K562 (cell line): ENCODE results near the gene UCHL1. TPM values are rescaled to one million over a fixed set of nuclear protein-coding genes. Genes with fewer than 3 reads are reported as not detected.

Source experiments
- ATAC-seq: fragments of 200-7000 bp; cut with Tn5 transposase; 3 replicates; pipeline ENCODE4 v1.9.1; 2020; ENCODE audit warnings: moderate library complexity
- BruUV-seq: library from RNA; stranded (reverse); fragments of 400-500 nt; replicated peaks from 2 replicates; lab custom pipeline; 2021; lab: Mats Ljungman, UMichigan
- CTCF ChIA-PET: fragments of 300-600 bp; formaldehyde crosslinking; extraction: SDS; loops from one replicate; lab custom pipeline; 2021; ENCODE audit warnings: low intra/inter-chr PET ratio; lab: Yijun Ruan, JAX
- POLR2A ChIA-PET: fragments of 300-600, 350-650 bp; sonication (Branson Sonifier 250); formaldehyde crosslinking; extraction: SDS; loops from one replicate; lab custom pipeline; 2021; ENCODE audit warnings: antibody characterized with exemption, inconsistent platforms; lab: Yijun Ruan, JAX
- DNase-seq, 4 experiments: peaks; one replicate each; pipeline versions ENCODE4 v3.0.0 to v3.0.0-alpha.2; 2011 to 2018; ENCODE audit warnings: low spot score in 3 of 4, mixed read lengths in 3 of 4; ENCODE audit errors: extremely low read depth in 1 of 4
- FAIRE-seq: peaks from 2 replicates; lab custom pipeline; 2011; peaks lifted over from hg19 to GRCh38; lab: Jason Lieb, UNC
- H2AFZ ChIP-seq: 2 replicates; pipeline ENCODE4 v1.6.0; 2011; ENCODE audit warnings: low read depth, low read length, control low read depth, inconsistent platforms
- H3K27ac ChIP-seq: fragments of 200-600 bp; 3 replicates; pipeline ENCODE4 v1.8.0; 2011; ENCODE audit warnings: low read depth, mild to moderate bottlenecking, control low read depth, inconsistent platforms, low read length, moderate library complexity, mixed read lengths; ENCODE audit errors: extremely low read depth
- H3K27me3 ChIP-seq, 2 experiments: fragments of 300-600 bp in 1 of 2; 2 replicates in 1 of 2; 3 replicates in 1 of 2; pipeline versions ENCODE4 v1.6.0 to v1.8.0; 2011; ENCODE audit warnings: inconsistent platforms in 2 of 2, low read length in 2 of 2, mild to moderate bottlenecking in 1 of 2, mixed read lengths in 1 of 2, moderate library complexity in 1 of 2; ENCODE audit not compliant: control insufficient read depth in 2 of 2, insufficient read depth in 2 of 2
- H3K36me3 ChIP-seq: fragments of 300-600 bp; 3 replicates; pipeline ENCODE4 v1.8.0; 2011; ENCODE audit warnings: mild to moderate bottlenecking, low read length, inconsistent platforms; ENCODE audit not compliant: control insufficient read depth, insufficient read depth
- H3K4me1 ChIP-seq, 2 experiments: fragments of 200-600 bp in 1 of 2; replicated peaks in 1 of 2; 2 replicates in 1 of 2; 3 replicates in 1 of 2; pipeline versions ENCODE4 v1.5.1 to v1.8.0; 2011; ENCODE audit warnings: inconsistent platforms in 2 of 2, low read length in 2 of 2, mild to moderate bottlenecking in 1 of 2, mixed read lengths in 1 of 2, moderate library complexity in 1 of 2; ENCODE audit not compliant: control insufficient read depth in 2 of 2, insufficient read depth in 2 of 2
- H3K4me2 ChIP-seq: 2 replicates; pipeline ENCODE4 v1.6.1; 2011; ENCODE audit warnings: low read length, control low read depth, inconsistent platforms, mixed read lengths; ENCODE audit not compliant: insufficient read depth
- H3K4me3 ChIP-seq: fragments of 200-600 bp; sonication (generic), shearing (Covaris generic); 2 replicates; pipeline ENCODE4 v1.5.1; 2016; ENCODE audit warnings: control low read depth, inconsistent platforms
- H3K79me2 ChIP-seq: fragments of 200-600 bp; 3 replicates; pipeline ENCODE4 v1.8.0; 2011; ENCODE audit warnings: low read length, inconsistent platforms; ENCODE audit not compliant: control insufficient read depth, insufficient read depth
- H3K9ac ChIP-seq, 2 experiments: 2 replicates each; pipeline versions ENCODE4 v1.6.0 to v1.6.1; 2011; ENCODE audit warnings: low read depth in 2 of 2, low read length in 2 of 2, control low read depth in 1 of 2, inconsistent platforms in 1 of 2, mild to moderate bottlenecking in 1 of 2, mixed read lengths in 1 of 2; ENCODE audit not compliant: insufficient read depth in 1 of 2
- H3K9me1 ChIP-seq: one replicate; pipeline ENCODE4 v1.6.0; 2011; ENCODE audit warnings: inconsistent platforms, mild to moderate bottlenecking, low read length, moderate library complexity; ENCODE audit not compliant: control insufficient read depth, insufficient read depth
- H3K9me3 ChIP-seq: replicated peaks from 2 replicates; pipeline ENCODE4 v1.5.1; 2011; ENCODE audit warnings: low read depth, low read length, inconsistent platforms; ENCODE audit not compliant: control insufficient read depth, insufficient read depth
- H4K20me1 ChIP-seq: replicated peaks from 2 replicates; pipeline ENCODE4 v1.6.1; 2011; ENCODE audit warnings: low read length, inconsistent platforms, mixed read lengths; ENCODE audit not compliant: control insufficient read depth, insufficient read depth
- CBX5 ChIP-seq: IDR thresholded peaks from 2 replicates; pipeline ENCODE4 v1.6.1; 2014; ENCODE audit warnings: low read depth, borderline replicate concordance
- DEAF1 ChIP-seq: fragments of 450-650 bp; formaldehyde crosslinking; IDR thresholded peaks from 2 replicates; pipeline ENCODE4 v1.4.0; 2020; ENCODE audit warnings: mild to moderate bottlenecking, moderate library complexity
- GTF3C2 ChIP-seq: IDR thresholded peaks from 3 replicates; pipeline ENCODE4 v1.6.1; 2011; ENCODE audit warnings: borderline replicate concordance, mild to moderate bottlenecking, moderate library complexity; ENCODE audit not compliant: insufficient read length; ENCODE audit errors: extremely low read depth
- MTA3 ChIP-seq: fragments of 450-650 bp; formaldehyde crosslinking; IDR thresholded peaks from 2 replicates; pipeline ENCODE4 v1.6.1; 2017; ENCODE audit warnings: mild to moderate bottlenecking, borderline replicate concordance
- POLR2A ChIP-seq: fragments of 450-650 bp; conservative IDR thresholded peaks from 2 replicates; pipeline ENCODE4 v1.6.1; 2016
- SPI1 ChIP-seq: IDR thresholded peaks from 2 replicates; pipeline ENCODE4 v1.6.1; 2011; ENCODE audit warnings: low read depth, low read length, control low read depth, borderline replicate concordance
- STAG1 ChIP-seq: sonication (generic); formaldehyde crosslinking; IDR thresholded peaks from 2 replicates; pipeline ENCODE4 v1.5.0; 2020; ENCODE audit warnings: missing genetic modification reagents, borderline replicate concordance
- TCF7L2 ChIP-seq: fragments of 150-350 bp; IDR thresholded peaks from 2 replicates; pipeline ENCODE4 v1.6.1; 2016; ENCODE audit warnings: low read depth, mild to moderate bottlenecking, low read length, moderate library complexity
- ZBTB26 ChIP-seq: fragments of 450-650 bp; formaldehyde crosslinking; IDR thresholded peaks from 2 replicates; pipeline ENCODE4 v1.4.0; 2022; ENCODE audit warnings: missing genetic modification characterization
- ZFPM2 ChIP-seq: fragments of 250-450 bp; sonication (Bioruptor Pico); IDR thresholded peaks from 2 replicates; pipeline ENCODE4 v1.5.1; 2022; ENCODE audit warnings: mild to moderate bottlenecking
- ZNF124 ChIP-seq: sonication (generic); formaldehyde crosslinking; IDR thresholded peaks from 2 replicates; pipeline ENCODE4 v1.8.1; 2022; ENCODE audit warnings: missing genetic modification reagents
- ZNF197 ChIP-seq: fragments of 200-800 bp; sonication (Bioruptor generic); IDR thresholded peaks from 2 replicates; pipeline ENCODE4 v1.6.1; 2016; ENCODE audit warnings: low read depth, missing genetic modification characterization, missing compliant biosample characterization
- ZNF589 ChIP-seq: fragments of 200-800 bp; sonication (Bioruptor generic); IDR thresholded peaks from 2 replicates; pipeline ENCODE4 v1.6.1; 2016; ENCODE audit warnings: low read depth, missing genetic modification characterization, missing compliant biosample characterization
- WGBS: fragments of 100-300 bp; shearing (Covaris generic); methylation state at CpG from one replicate; pipeline ENCODE4 v1.1.6; 2016; ENCODE audit warnings: low coverage, mixed read lengths; ENCODE audit not compliant: insufficient coverage; ENCODE audit errors: missing lambda C conversion rate; 5-methylcytosine and 5-hydroxymethylcytosine counted together
- in situ Hi-C: fragments of 300-500 bp; cut with MboI; formaldehyde crosslinking; loops from 4 replicates; pipeline ENCODE4 v1.15.0; 2018; ENCODE audit warnings: inconsistent platforms, mixed read lengths
- intact Hi-C: fragments of 100-400 bp; cut with micrococcal nuclease; formaldehyde crosslinking; loops from 2 replicates; pipeline ENCODE4 v1.14.2; 2022
- polyA plus RNA-seq, 8 experiments: library from polyadenylated mRNA; depleted of rRNA in 4 of 8; stranded (reverse) in 5 of 8; unstranded in 3 of 8; fragments of >200 nt; fragmentation: Nextera tagmentation in 2 of 8; fragmentation: Illumina TruSeq in 1 of 8; extraction: Ambion mirVana in 2 of 8; extraction: Trizol in 1 of 8; gene quantifications; 2 replicates each; pipeline versions ENCODE4 v1.2.1 to v1.2.3, GENCODE V29; 2011 to 2014; ENCODE audit warnings: inconsistent platforms in 1 of 8, missing spikeins in 1 of 8
- total RNA-seq, 7 experiments: library from RNA; depleted of rRNA in 6 of 7; stranded (reverse); fragments of >200 nt in 6 of 7; fragmentation: Illumina TruSeq in 2 of 7; extraction: Trizol in 2 of 7; gene quantifications; 2 replicates each; pipeline versions ENCODE4 v1.2.1 to v1.2.3, GENCODE V29; 2011 to 2021; ENCODE audit warnings: low replicate concordance in 1 of 7

UCHL1 gene
- total and polyA plus RNA-seq, 9 of the 15 experiments (the other 6 are each of a cell fraction or from before 2014, with no cell fraction given), result 0.42 TPM; not detected in 8

GRCh38 chr4:41257257-41257901, 651 bp downstream of the UCHL1 start:
- no peak overlapping the region for H3K27ac ChIP-seq
- no peaks in the 10 kb centered on the region for H3K9me1 ChIP-seq
- ChIA-PET POLR2A (no interaction called here), CTCF (no interaction called here)
- H3K79me2 ChIP-seq, result no peaks in the 10 kb centered on the region
- no TSS peak for BruUV-seq
- no peak overlapping the region for H2AFZ ChIP-seq
- FAIRE-seq (no peak), DNase-seq (no peak), ATAC-seq (no peak)
- H3K36me3 ChIP-seq, result no peaks in the 10 kb centered on the region
- intact Hi-C loops, result no loop called here
- no peaks in the 10 kb centered on the region; a peak in 1 of 5 replicates for H3K4me1 ChIP-seq
- no peak overlapping the region for H3K9ac ChIP-seq
- no peaks in the 10 kb centered on the region for H4K20me1 ChIP-seq
- WGBS, result 51% methylated on average over 13 of the region's 69 CpGs
- H3K27me3 ChIP-seq, result peaks cover 0 to 8% of the 10 kb centered on the region in 2 experiments; a peak in 2 of 5 replicates
- H3K4me3 ChIP-seq, result no peak overlapping the region
- in situ Hi-C loops, result no loop called here
- no peaks in the 10 kb centered on the region for H3K9me3 ChIP-seq
- H3K4me2 ChIP-seq, result no peak overlapping the region
- TF ChIP-seq ZBTB26 (CRISPR knock-in tag), result no peak
- no peak for TF ChIP-seq MTA3
- no peak for TF ChIP-seq CBX5
- no peak for TF ChIP-seq ZNF589 (CRISPR knock-in tag)
- TF ChIP-seq DEAF1 (CRISPR knock-in tag), result no peak
- TF ChIP-seq ZNF124 (CRISPR knock-in tag), result no peak
- TF ChIP-seq TCF7L2, result no peak
- no peak for TF ChIP-seq GTF3C2
- TF ChIP-seq ZFPM2 (CRISPR knock-in tag), result no peak
- TF ChIP-seq STAG1, result no peak
- TF ChIP-seq POLR2A, result no peak
- TF ChIP-seq SPI1, result no peak
- TF ChIP-seq ZNF197 (CRISPR knock-in tag), result no peak
